Esophagus squamous epithelium (tissue), 4 donors: ENCODE data around the gene EPB41L1.

ENCODE experiments used
- POLR2A ChIP-seq, 4 donors: fragments of 450-650 bp; IDR thresholded peaks; one replicate each; pipeline ENCODE4 v1.6.1; 2017; ENCODE audit warnings: antibody characterized with exemption in 4 of 4, mild to moderate bottlenecking in 4 of 4, moderate library complexity in 3 of 4
- TF ChIP-seq, protein P1 (sequence below), 6 experiments: fragments of 450-650 bp in 4 of 6; fragments of 200-600 bp in 2 of 6; sonication (generic) in 2 of 6; IDR thresholded peaks; one replicate each; pipeline ENCODE4 v1.5.1; 2016 to 2019; ENCODE audit warnings: antibody characterized with exemption in 6 of 6, mild to moderate bottlenecking in 4 of 6, moderate library complexity in 4 of 6

DNA sequence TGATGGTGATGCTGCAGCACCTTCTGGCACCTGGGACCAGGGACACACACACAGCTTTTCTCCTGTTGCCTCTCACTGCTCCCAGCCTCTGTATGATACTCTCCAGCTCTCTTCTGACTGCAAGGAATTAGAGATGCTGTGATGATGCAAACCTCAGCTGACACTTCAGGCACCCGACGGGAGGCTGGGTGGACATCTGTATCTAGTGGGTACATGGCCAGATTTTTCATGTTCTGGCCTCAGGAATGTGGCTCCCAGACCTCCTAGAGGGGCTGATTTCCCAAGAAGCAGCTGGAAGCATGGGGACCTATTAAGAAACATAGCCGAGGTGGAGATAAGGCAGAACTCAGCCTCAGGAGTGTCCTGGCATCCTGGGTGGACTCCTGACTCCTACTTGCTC lies 6.8 kb upstream of the EPB41L1 start:
- no peak for TF ChIP-seq POLR2A (IDR thresholded peaks at IDR 0.05)
- TF ChIP-seq, protein P1, sequence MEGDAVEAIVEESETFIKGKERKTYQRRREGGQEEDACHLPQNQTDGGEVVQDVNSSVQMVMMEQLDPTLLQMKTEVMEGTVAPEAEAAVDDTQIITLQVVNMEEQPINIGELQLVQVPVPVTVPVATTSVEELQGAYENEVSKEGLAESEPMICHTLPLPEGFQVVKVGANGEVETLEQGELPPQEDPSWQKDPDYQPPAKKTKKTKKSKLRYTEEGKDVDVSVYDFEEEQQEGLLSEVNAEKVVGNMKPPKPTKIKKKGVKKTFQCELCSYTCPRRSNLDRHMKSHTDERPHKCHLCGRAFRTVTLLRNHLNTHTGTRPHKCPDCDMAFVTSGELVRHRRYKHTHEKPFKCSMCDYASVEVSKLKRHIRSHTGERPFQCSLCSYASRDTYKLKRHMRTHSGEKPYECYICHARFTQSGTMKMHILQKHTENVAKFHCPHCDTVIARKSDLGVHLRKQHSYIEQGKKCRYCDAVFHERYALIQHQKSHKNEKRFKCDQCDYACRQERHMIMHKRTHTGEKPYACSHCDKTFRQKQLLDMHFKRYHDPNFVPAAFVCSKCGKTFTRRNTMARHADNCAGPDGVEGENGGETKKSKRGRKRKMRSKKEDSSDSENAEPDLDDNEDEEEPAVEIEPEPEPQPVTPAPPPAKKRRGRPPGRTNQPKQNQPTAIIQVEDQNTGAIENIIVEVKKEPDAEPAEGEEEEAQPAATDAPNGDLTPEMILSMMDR (IDR thresholded peaks at IDR 0.05): no peak
